ENCODE measurements around the gene NCOA3. TPM values are rescaled to one million over a fixed set of nuclear protein-coding genes. Genes with fewer than 3 reads are reported as not detected.
"Not testable (repeated sequence)": the region's sequence is repeated elsewhere in the genome, so short reads cannot be mapped to it uniquely, and the experiment has no call there.

NCOA3 gene
- polyA plus RNA-seq (ENCODE audit: insufficient read depth in 1 of 5, insufficient read length in 5 of 5, low replicate concordance in 1 of 5): 10 to 100 TPM; 25.8 to 41.9 (median 39.2) TPM
- long read RNA-seq, donor 1, partial matches to known transcripts: 13 of 13 reads
- long read RNA-seq, donor 1, other reads (novel, unspliced or antisense): 0 of 13 reads
- long read RNA-seq, donor 2: 0 reads
- long read RNA-seq, donor 3: 0 reads
- long read RNA-seq, donor 4, partial matches to known transcripts: 46 of 46 reads
- long read RNA-seq, donor 4, other reads (novel, unspliced or antisense): 0 of 46 reads
- long read RNA-seq, donor 5, partial matches to known transcripts: 9 of 9 reads
- long read RNA-seq, donor 5, other reads (novel, unspliced or antisense): 0 of 9 reads
- long read RNA-seq, donor 6, partial matches to known transcripts: 5 of 5 reads
- long read RNA-seq, donor 6, other reads (novel, unspliced or antisense): 0 of 5 reads
- long read RNA-seq, donor 7: 0 reads
- long read RNA-seq, donor 8: 0 reads

DNA sequence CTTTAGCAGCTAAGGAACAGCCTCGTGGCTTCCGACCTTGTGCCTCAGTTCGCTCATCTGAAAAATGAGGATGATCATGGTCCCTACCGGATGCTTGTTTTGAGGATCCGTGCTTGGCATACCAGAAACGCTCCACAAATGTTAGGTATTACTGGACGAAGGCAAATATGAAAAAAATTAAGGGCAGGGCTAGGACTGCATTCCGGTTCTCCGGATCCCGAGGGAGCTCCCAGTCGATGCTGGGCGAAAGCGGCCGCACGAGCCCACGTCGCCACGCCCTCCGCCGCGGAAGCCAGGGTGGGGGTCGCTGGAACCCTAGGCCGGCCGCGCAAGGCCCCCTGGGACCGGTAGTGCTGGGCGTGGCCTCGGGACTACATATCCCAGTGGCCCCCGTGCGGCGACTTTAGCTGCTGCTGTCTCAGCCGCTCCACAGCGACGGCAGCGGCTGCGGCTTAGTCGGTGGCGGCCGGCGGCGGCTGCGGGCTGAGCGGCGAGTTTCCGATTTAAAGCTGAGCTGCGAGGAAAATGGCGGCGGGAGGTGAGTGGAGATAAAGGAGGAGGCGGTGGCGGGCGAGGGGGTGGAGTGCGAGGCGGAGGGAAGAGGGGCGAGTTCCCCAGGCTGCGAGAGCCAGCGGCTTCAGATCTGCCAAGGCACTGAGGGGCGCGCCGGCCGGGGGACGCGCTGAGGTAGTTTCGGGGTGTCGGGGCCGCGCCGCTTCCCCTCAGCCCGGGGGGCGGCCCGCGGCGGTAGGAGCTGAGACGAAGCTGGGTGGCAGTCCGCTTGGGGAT lies at the start of gene NCOA3:
Gene NCOA3 (plus strand): TSS at position 406 of the 789 bp plus-strand sequence. CDS start 120,361 bp downstream, outside the sequence.
- peak; percentile 92 to 93 for DNase-seq

- no peak for DNase-seq
Measured at GRCh38 chr20:47452736-47453161, 48.9 kb upstream of the NCOA3 start.

DNA sequence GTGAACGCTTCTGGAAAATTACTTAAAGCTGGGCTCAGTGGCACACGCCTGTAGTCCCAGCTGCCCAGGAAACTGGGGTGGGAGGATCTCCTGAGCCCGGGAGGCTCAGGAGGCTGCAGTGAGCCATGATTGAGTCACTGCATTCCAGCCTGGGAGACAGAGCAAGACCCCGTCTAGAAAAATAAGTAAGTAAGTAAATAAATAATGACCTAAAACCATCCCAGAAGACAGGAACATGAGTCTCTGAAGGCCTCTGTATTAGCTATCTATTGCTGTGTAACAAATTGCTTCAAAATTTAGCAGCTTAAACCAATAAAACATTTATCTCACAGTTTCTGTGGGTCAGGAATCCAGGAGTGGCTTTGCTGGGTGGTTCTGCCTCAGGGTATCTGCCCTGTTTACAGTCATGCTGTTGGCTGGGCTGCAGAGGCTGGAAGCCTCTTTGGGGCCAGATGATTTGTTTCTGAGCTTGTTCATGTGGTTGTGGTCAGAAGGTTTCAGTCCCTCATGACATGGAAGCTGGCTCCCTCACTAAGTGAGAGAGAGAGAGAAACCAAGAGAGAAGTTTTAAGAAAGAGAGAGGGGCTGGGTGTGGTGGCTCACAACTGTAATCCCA lies 48.4 kb upstream of the NCOA3 start:
- DNase-seq: no peak

DNA sequence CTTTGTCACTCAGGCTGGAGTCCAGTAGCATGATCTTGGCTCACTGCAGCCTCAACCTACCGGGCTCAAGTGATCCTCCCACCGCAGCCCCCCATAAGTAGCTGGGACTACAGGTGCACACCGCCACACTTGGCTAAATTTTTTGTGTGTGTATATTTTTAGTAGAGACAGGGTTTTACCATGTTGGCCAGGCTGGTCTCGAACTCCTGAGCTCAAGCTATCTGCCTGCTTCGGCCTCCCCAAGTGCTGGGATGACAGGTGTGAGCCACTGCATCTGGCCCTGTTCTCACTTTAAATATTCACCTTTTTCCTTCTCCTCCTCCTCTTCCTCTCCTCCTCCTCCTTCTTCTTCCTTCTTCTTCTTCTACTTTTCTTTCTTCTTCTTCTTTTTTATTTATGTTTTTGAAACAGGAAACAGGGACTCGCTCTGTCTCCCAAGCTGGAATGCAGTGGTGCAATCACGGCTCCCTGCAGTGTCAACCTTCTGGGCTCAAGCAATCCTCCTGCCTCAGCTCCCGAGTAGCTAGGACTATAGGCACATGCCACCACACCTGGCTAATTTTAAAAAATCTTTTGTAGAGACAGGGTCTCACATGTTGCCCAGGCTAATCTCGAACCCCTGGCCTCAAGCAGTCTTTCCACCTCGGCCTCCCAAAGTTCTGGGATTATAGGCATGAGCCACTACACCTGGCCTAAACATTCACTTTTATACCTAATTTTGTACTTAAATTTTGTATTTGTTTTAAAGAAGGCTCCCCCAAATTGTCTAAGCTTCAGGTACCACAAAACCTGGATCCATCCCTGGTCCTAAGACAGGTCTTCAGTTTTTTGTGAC lies 47.2 kb upstream of the NCOA3 start:
- no peak for DNase-seq

GRCh38 chr20:47455133-47456040 lies 46.3 kb upstream of the NCOA3 start:
- DNase-seq: peak in 1 of 2 donors; percentile 16

DNA sequence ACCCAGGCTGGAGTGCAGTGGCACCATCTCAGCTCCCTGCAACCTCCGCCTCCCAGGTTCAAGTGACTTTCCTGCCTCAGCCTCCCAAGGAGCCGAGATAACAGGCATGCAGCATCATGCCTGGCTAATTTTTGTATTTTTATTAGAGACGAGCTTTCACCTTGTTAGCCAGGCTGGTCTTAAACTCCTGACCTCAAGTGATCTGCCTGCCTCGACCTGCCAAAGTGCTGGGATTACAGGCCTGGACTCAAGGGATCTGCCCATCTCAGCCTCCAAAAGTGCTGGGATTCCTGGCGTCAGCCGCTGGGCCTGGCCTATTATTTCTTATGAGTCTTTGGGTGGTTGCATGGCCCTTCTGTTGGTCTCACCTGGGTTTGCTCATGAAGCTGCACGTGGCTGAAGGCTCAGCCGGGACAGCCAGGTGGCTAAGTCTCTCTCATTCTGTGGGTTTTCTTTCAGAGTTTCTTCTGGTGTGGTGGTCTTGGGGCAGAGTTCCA lies 45.6 kb upstream of the NCOA3 start:
- no peak for DNase-seq

- DNase-seq: no peak
Measured at GRCh38 chr20:47456952-47457724, 44.5 kb upstream of the NCOA3 start.

GRCh38 chr20:47458280-47459050 lies 43.2 kb upstream of the NCOA3 start:
- DNase-seq: not testable (repeated sequence)

GRCh38 chr20:47459344-47460073 lies 42.2 kb upstream of the NCOA3 start:
- no peak for DNase-seq

GRCh38 chr20:47460761-47461112 lies 41.0 kb upstream of the NCOA3 start:
- not testable (repeated sequence) for DNase-seq

DNA sequence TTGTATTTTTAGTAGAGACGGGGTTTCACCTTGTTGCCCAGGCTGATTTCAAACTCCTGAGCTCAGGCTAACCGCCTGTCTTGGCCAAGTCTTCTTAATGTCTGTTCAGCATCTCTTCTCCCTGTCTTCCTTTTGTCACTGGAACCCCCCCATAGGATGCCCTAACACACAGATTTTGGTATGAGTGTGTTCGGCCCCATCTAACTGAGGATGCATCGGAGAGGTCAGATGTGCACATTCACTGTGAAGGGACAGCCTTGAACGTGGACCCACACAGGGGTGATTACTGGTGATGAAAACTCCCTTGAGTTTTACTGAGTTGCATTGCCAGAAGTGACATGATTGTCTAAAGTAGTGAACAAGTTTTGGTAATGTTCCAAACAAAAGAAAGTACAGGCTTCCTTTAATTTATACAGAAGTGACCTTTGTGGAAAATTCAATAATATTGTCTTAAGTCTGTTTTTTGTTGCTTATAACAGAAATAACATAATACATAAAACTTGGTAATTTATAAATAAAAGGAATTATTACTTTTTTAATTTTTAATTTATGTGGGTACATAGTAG lies 40.5 kb upstream of the NCOA3 start:
- DNase-seq: no peak

GRCh38 chr20:47461906-47462305 lies 39.8 kb upstream of the NCOA3 start:
- not testable (repeated sequence) for DNase-seq

- DNase-seq: peak; percentile 84 to 85
Measured at GRCh38 chr20:47464380-47465101, 37.1 kb upstream of the NCOA3 start.

- no peak for DNase-seq
Measured at GRCh38 chr20:47465335-47466090, 36.2 kb upstream of the NCOA3 start.

GRCh38 chr20:47466213-47466612 lies 35.5 kb upstream of the NCOA3 start:
- no peak for DNase-seq

Measured in right lung (tissue), 10 donors.